ENCODE data around the gene REXO1.

REXO1 gene

GRCh38 chr19:1805401-1806183 is 42.7 kb downstream of the REXO1 start:
- TF ChIP-seq FOXP2 (optimal IDR thresholded peaks at IDR 0.05; ENCODE audit: borderline replicate concordance, extremely low read depth, extremely low read length, insufficient read depth) (no peak), SIN3A (IDR thresholded peaks at IDR 0.05; ENCODE audit: borderline replicate concordance, insufficient read depth, low read length) (no peak), REST (IDR thresholded peaks at IDR 0.05; ENCODE audit: insufficient read depth in 1 of 2, low read depth in 2 of 2, low read length in 2 of 2) (no peak), POLR2AphosphoS5 (IDR thresholded peaks at IDR 0.05; ENCODE audit: low read depth, low read length) (no peak), TAF1 (IDR thresholded peaks at IDR 0.05; ENCODE audit: borderline replicate concordance, insufficient read depth, low read length) (no peak)

GRCh38 chr19:1804858-1805257 is 43.4 kb downstream of the REXO1 start:
- TF ChIP-seq SIN3A (IDR thresholded peaks at IDR 0.05; ENCODE audit: borderline replicate concordance, insufficient read depth, low read length), result no peak
- TF ChIP-seq POLR2AphosphoS5 (IDR thresholded peaks at IDR 0.05; ENCODE audit: low read depth, low read length), result no peak
- TF ChIP-seq FOXP2 (optimal IDR thresholded peaks at IDR 0.05; ENCODE audit: borderline replicate concordance, extremely low read depth, extremely low read length, insufficient read depth), result no peak
- no peak for TF ChIP-seq REST (IDR thresholded peaks at IDR 0.05; ENCODE audit: insufficient read depth in 1 of 2, low read depth in 2 of 2, low read length in 2 of 2)
- TF ChIP-seq TAF1 (IDR thresholded peaks at IDR 0.05; ENCODE audit: borderline replicate concordance, insufficient read depth, low read length), result no peak

GRCh38 chr19:1799695-1800342 is 48.5 kb downstream of the REXO1 start:
- TF ChIP-seq SIN3A (IDR thresholded peaks at IDR 0.05; ENCODE audit: borderline replicate concordance, insufficient read depth, low read length) (no peak), TAF1 (IDR thresholded peaks at IDR 0.05; ENCODE audit: borderline replicate concordance, insufficient read depth, low read length) (no peak), REST (IDR thresholded peaks at IDR 0.05; ENCODE audit: insufficient read depth in 1 of 2, low read depth in 2 of 2, low read length in 2 of 2) (no peak), FOXP2 (optimal IDR thresholded peaks at IDR 0.05; ENCODE audit: borderline replicate concordance, extremely low read depth, extremely low read length, insufficient read depth) (no peak), POLR2AphosphoS5 (IDR thresholded peaks at IDR 0.05; ENCODE audit: low read depth, low read length) (no peak)

GRCh38 chr19:1796395-1797142 is 51.7 kb downstream of the REXO1 start:
- TF ChIP-seq POLR2AphosphoS5 (IDR thresholded peaks at IDR 0.05; ENCODE audit: low read depth, low read length), result no peak
- no peak for TF ChIP-seq REST (IDR thresholded peaks at IDR 0.05; ENCODE audit: insufficient read depth in 1 of 2, low read depth in 2 of 2, low read length in 2 of 2)
- no peak for TF ChIP-seq SIN3A (IDR thresholded peaks at IDR 0.05; ENCODE audit: borderline replicate concordance, insufficient read depth, low read length)
- TF ChIP-seq FOXP2 (optimal IDR thresholded peaks at IDR 0.05; ENCODE audit: borderline replicate concordance, extremely low read depth, extremely low read length, insufficient read depth), result no peak
- TF ChIP-seq TAF1 (IDR thresholded peaks at IDR 0.05; ENCODE audit: borderline replicate concordance, insufficient read depth, low read length), result no peak

Measured in PFSK-1 (cell line).